Transverse colon (tissue), 4 donors: ENCODE results near the gene FBL.

ENCODE experiments used
- EP300 ChIP-seq: sonication (generic); formaldehyde crosslinking; IDR thresholded peaks from one replicate; pipeline ENCODE4 v1.6.1; 2017; ENCODE audit warnings: antibody characterized with exemption, low read depth
- POLR2A ChIP-seq: fragments of 450-650 bp; IDR thresholded peaks from one replicate; pipeline ENCODE4 v1.6.1; 2016; ENCODE audit warnings: antibody characterized with exemption, mild to moderate bottlenecking, moderate library complexity
- POLR2AphosphoS5 ChIP-seq, 3 donors: sonication (generic); formaldehyde crosslinking; IDR thresholded peaks; one replicate each; pipeline ENCODE4 v1.6.1; 2016; ENCODE audit warnings: antibody characterized with exemption in 3 of 3
- TF ChIP-seq, protein P1 (sequence below), 5 experiments: fragments of 200-600 bp in 3 of 5; fragments of 450-650 bp in 2 of 5; sonication (generic) in 3 of 5; IDR thresholded peaks; 1 replicate in 2 of 5; 2 replicates in 3 of 5; pipeline ENCODE4 v1.5.1; 2016 to 2017; ENCODE audit warnings: antibody characterized with exemption in 5 of 5, inconsistent platforms in 3 of 5, mild to moderate bottlenecking in 2 of 5, moderate library complexity in 1 of 5

DNA sequence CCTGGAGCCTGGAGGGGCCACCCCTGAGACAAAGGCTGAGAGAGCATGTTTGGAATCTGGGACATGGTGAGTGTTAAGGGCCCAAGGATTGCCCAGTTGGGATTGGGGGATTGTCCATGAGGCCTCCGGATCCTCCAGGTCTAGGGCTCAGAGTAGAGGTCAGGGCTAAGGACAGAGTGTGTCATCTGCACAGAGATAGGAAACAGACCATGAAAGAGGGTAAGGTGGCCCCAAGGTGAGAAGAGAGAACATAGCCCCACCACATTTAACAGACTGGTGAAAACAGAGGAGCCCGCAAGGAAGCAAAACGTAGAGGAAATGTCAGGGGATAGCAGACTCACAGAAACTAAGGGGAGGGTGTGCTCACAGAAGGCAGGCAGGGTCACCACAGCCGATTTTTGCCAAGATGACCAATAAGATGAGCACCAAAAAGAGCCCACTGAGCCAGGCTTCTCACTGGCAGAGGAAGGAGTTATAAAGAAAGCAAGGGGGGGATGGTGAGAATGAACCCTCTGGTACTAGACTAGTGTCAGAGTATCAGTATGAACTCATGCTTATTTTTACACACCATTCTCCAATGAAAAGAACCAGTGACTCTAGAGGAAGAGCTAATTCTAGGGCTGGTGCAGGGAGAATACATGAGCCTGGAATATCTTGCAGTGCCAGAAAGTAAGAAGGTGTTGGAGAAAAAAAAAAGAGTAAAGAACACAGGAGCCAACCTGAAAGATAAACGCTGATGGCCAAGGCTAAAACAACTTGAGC lies 29.7 kb downstream of the FBL start:
- TF ChIP-seq, protein P1, sequence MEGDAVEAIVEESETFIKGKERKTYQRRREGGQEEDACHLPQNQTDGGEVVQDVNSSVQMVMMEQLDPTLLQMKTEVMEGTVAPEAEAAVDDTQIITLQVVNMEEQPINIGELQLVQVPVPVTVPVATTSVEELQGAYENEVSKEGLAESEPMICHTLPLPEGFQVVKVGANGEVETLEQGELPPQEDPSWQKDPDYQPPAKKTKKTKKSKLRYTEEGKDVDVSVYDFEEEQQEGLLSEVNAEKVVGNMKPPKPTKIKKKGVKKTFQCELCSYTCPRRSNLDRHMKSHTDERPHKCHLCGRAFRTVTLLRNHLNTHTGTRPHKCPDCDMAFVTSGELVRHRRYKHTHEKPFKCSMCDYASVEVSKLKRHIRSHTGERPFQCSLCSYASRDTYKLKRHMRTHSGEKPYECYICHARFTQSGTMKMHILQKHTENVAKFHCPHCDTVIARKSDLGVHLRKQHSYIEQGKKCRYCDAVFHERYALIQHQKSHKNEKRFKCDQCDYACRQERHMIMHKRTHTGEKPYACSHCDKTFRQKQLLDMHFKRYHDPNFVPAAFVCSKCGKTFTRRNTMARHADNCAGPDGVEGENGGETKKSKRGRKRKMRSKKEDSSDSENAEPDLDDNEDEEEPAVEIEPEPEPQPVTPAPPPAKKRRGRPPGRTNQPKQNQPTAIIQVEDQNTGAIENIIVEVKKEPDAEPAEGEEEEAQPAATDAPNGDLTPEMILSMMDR (IDR thresholded peaks at IDR 0.05) = no peak
- no peak for TF ChIP-seq POLR2AphosphoS5 (IDR thresholded peaks at IDR 0.05)
- TF ChIP-seq POLR2A = no peak
- no peak for TF ChIP-seq EP300
